WTC11 (cell line): Measurements from ENCODE around the gene ASIP. TPM values are rescaled to one million over a fixed set of nuclear protein-coding genes. Genes with fewer than 3 reads are reported as not detected.

ENCODE experiments used
- ATAC-seq: fragments of 200-7000 bp; cut with Tn5 transposase; 2 replicates; pipeline ENCODE4 v1.10.0; 2021; ENCODE audit warnings: mild to moderate bottlenecking, moderate library complexity
- CTCF ChIA-PET: fragments of 300-600 bp; sonication (Branson Sonifier 250); formaldehyde crosslinking; loops from one replicate; lab custom pipeline; 2021; ENCODE audit warnings: antibody characterized with exemption; lab: Charles Lee
- POLR2A ChIA-PET: fragments of 350-600 bp; sonication (Branson Sonifier 250); formaldehyde crosslinking; loops from one replicate; lab custom pipeline; 2021; ENCODE audit warnings: antibody characterized with exemption; lab: Charles Lee
- DNase-seq: peaks from one replicate; pipeline ENCODE4 v3.0.0; 2021; ENCODE audit warnings: low spot score
- H3K27ac Mint-ChIP-seq: 2 replicates; pipeline ENCODE4 v1.8.0; 2021; ENCODE audit warnings: mixed read lengths
- H3K27me3 Mint-ChIP-seq: 2 replicates; pipeline ENCODE4 v1.8.0; 2021; ENCODE audit warnings: low read depth, mild to moderate bottlenecking, moderate library complexity, mixed read lengths
- H3K36me3 Mint-ChIP-seq: 2 replicates; pipeline ENCODE4 v1.8.0; 2021; ENCODE audit warnings: mixed read lengths
- H3K4me1 Mint-ChIP-seq: 2 replicates; pipeline ENCODE4 v1.8.0; 2022; ENCODE audit warnings: mixed read lengths
- H3K4me3 Mint-ChIP-seq: 2 replicates; pipeline ENCODE4 v1.8.0; 2021; ENCODE audit warnings: mild to moderate bottlenecking, moderate library complexity, mixed read lengths
- H3K9me3 Mint-ChIP-seq: 2 replicates; pipeline ENCODE4 v1.8.0; 2021; ENCODE audit warnings: mixed read lengths
- ATF3 ChIP-seq: sonication (generic); formaldehyde crosslinking; conservative IDR thresholded peaks from 2 replicates; pipeline ENCODE4 v1.8.1; 2022; ENCODE audit warnings: mild to moderate bottlenecking, missing genetic modification reagents
- CBFB ChIP-seq: sonication (generic); formaldehyde crosslinking; IDR thresholded peaks from 2 replicates; pipeline ENCODE4 v1.8.1; 2022; ENCODE audit warnings: mild to moderate bottlenecking, low read depth, missing genetic modification reagents
- CREM ChIP-seq: sonication (generic); formaldehyde crosslinking; IDR thresholded peaks from 2 replicates; pipeline ENCODE4 v1.8.1; 2022; ENCODE audit warnings: mild to moderate bottlenecking, missing genetic modification reagents, moderate library complexity
- ERG ChIP-seq: fragments of 250-450 bp; sonication (Bioruptor Pico); IDR thresholded peaks from 2 replicates; pipeline ENCODE4 v1.8.0; 2021; ENCODE audit warnings: mild to moderate bottlenecking
- ESRRA ChIP-seq: sonication (generic); formaldehyde crosslinking; IDR thresholded peaks from 2 replicates; pipeline ENCODE4 v1.8.1; 2022; ENCODE audit warnings: mild to moderate bottlenecking, missing genetic modification reagents, borderline replicate concordance
- ETV6 ChIP-seq: sonication (generic); formaldehyde crosslinking; IDR thresholded peaks from 2 replicates; pipeline ENCODE4 v1.8.1; 2022; ENCODE audit warnings: mild to moderate bottlenecking, missing genetic modification reagents
- FOXK1 ChIP-seq: sonication (generic); formaldehyde crosslinking; IDR thresholded peaks from 2 replicates; pipeline ENCODE4 v1.8.0; 2022; ENCODE audit warnings: mild to moderate bottlenecking, moderate library complexity, missing genetic modification reagents
- FOXP4 ChIP-seq: sonication (generic); formaldehyde crosslinking; IDR thresholded peaks from 2 replicates; pipeline ENCODE4 v1.8.0; 2022; ENCODE audit warnings: mild to moderate bottlenecking, missing genetic modification reagents
- GRHL2 ChIP-seq: fragments of 250-450 bp; sonication (Bioruptor Pico); IDR thresholded peaks from 2 replicates; pipeline ENCODE4 v1.8.0; 2022; ENCODE audit warnings: mild to moderate bottlenecking, moderate library complexity; ENCODE audit not compliant: insufficient replicate concordance, severe bottlenecking
- MYBL2 ChIP-seq: sonication (generic); formaldehyde crosslinking; IDR thresholded peaks from 2 replicates; pipeline ENCODE4 v1.8.1; 2023; ENCODE audit warnings: mild to moderate bottlenecking, moderate library complexity, missing genetic modification reagents
- PRDM15 ChIP-seq: sonication (generic); formaldehyde crosslinking; IDR thresholded peaks from 2 replicates; pipeline ENCODE4 v1.8.0; 2022; ENCODE audit warnings: missing genetic modification reagents
- RELA ChIP-seq: sonication (generic); formaldehyde crosslinking; IDR thresholded peaks from 2 replicates; pipeline ENCODE4 v1.8.1; 2022; ENCODE audit warnings: missing genetic modification reagents, mild to moderate bottlenecking, borderline replicate concordance
- SMAD4 ChIP-seq: sonication (generic); formaldehyde crosslinking; IDR thresholded peaks from 2 replicates; pipeline ENCODE4 v1.8.0; 2022; ENCODE audit warnings: mild to moderate bottlenecking, missing genetic modification reagents
- TEAD1 ChIP-seq: sonication (generic); formaldehyde crosslinking; IDR thresholded peaks from 2 replicates; pipeline ENCODE4 v1.8.0; 2022; ENCODE audit warnings: mild to moderate bottlenecking, missing genetic modification reagents
- TP53 ChIP-seq: sonication (generic); formaldehyde crosslinking; IDR thresholded peaks from 2 replicates; pipeline ENCODE4 v1.8.1; 2023; ENCODE audit warnings: mild to moderate bottlenecking, missing genetic modification reagents
- ZNF219 ChIP-seq: sonication (generic); formaldehyde crosslinking; IDR thresholded peaks from 2 replicates; pipeline ENCODE4 v1.8.0; 2023; ENCODE audit warnings: missing genetic modification reagents, mild to moderate bottlenecking, borderline replicate concordance
- ZNF263 ChIP-seq: sonication (generic); formaldehyde crosslinking; IDR thresholded peaks from 2 replicates; pipeline ENCODE4 v1.8.1; 2022; ENCODE audit warnings: low read depth, mild to moderate bottlenecking, moderate library complexity, missing genetic modification reagents
- ZNF317 ChIP-seq: sonication (generic); formaldehyde crosslinking; IDR thresholded peaks from 2 replicates; pipeline ENCODE4 v1.8.1; 2023; ENCODE audit warnings: low read depth, mild to moderate bottlenecking, moderate library complexity, missing genetic modification reagents, borderline replicate concordance
- ZNF423 ChIP-seq: fragments of 250-450 bp; sonication (Bioruptor Pico); IDR thresholded peaks from 2 replicates; pipeline ENCODE4 v2.1.2; 2022; ENCODE audit warnings: mild to moderate bottlenecking, moderate library complexity
- ZNF532 ChIP-seq: fragments of 250-450 bp; sonication (Bioruptor Pico); IDR thresholded peaks from 2 replicates; pipeline ENCODE4 v1.9.0; 2021; ENCODE audit warnings: mild to moderate bottlenecking, borderline replicate concordance
- total RNA-seq: library from RNA; stranded (reverse); gene quantifications from 3 replicates; pipeline ENCODE4 v1.2.3, GENCODE V29; 2021
- TF ChIP-seq, protein P1 (sequence below): sonication (generic); formaldehyde crosslinking; IDR thresholded peaks from 2 replicates; pipeline ENCODE4 v1.8.0; 2022; ENCODE audit warnings: mild to moderate bottlenecking, missing genetic modification reagents
- TF ChIP-seq, protein P2 (sequence below): sonication (generic); formaldehyde crosslinking; IDR thresholded peaks from 2 replicates; pipeline ENCODE4 v1.8.0; 2022; ENCODE audit warnings: mild to moderate bottlenecking, missing genetic modification reagents
- TF ChIP-seq, protein P3 (sequence below): fragments of 250-450 bp; sonication (Bioruptor Pico); IDR thresholded peaks from 2 replicates; pipeline ENCODE4 v2.1.2; 2022; ENCODE audit warnings: mild to moderate bottlenecking, moderate library complexity

Gene ASIP
- total RNA-seq, 1 experiment from 2014 or later, result not detected

DNA sequence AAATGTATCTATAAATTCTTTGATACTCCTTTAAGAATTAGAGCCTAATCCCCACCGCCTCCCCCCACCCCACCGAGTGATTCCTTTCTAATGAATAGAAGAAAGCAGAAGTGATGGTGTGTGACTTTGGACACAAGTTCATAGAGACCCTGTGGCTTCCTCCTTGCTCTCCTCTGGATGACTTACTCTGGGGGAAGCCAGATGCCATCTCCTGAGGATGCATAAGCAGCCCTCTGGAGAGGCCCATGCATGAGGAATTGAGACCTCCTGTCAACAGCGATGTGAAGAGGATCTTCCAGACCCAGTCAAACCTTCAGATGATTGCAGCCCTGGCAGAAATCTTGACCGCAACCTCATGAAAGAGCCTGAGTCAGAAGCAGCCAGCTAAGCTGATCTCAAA is 40.8 kb downstream of the ASIP start (continued):
- TF ChIP-seq FOXK1 (CRISPR knock-in tag) (no peak), CREM (no peak), MYBL2 (CRISPR knock-in tag) (no peak), ZNF219 (CRISPR knock-in tag) (no peak), ESRRA (CRISPR knock-in tag) (no peak), ZNF532 (CRISPR knock-in tag) (no peak), FOXP4 (CRISPR knock-in tag) (no peak), TEAD1 (CRISPR knock-in tag) (no peak), RELA (CRISPR knock-in tag) (no peak), ATF3 (CRISPR knock-in tag) (no peak)
- TF ChIP-seq, protein P1, sequence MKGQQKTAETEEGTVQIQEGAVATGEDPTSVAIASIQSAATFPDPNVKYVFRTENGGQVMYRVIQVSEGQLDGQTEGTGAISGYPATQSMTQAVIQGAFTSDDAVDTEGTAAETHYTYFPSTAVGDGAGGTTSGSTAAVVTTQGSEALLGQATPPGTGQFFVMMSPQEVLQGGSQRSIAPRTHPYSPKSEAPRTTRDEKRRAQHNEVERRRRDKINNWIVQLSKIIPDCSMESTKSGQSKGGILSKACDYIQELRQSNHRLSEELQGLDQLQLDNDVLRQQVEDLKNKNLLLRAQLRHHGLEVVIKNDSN (CRISPR knock-in tag), result no peak

GRCh38 chr20:34283844-34284243 is 42.6 kb downstream of the ASIP start:
- CTCF ChIA-PET, result no interaction called here
- no peaks in the 10 kb centered on the region for H3K9me3 Mint-ChIP-seq
- ATAC-seq (no peak), DNase-seq (no peak)
- H3K36me3 Mint-ChIP-seq, result peaks cover 84% of the 10 kb centered on the region
- H3K4me3 Mint-ChIP-seq, result no peak overlapping the region
- H3K4me1 Mint-ChIP-seq, result no peaks in the 10 kb centered on the region
- no peak overlapping the region for H3K27ac Mint-ChIP-seq
- no peak for TF ChIP-seq ZNF423 (CRISPR knock-in tag)
- no peak for TF ChIP-seq ESRRA (CRISPR knock-in tag)
- TF ChIP-seq, protein P2, sequence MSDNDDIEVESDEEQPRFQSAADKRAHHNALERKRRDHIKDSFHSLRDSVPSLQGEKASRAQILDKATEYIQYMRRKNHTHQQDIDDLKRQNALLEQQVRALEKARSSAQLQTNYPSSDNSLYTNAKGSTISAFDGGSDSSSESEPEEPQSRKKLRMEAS (CRISPR knock-in tag), result no peak
- TF ChIP-seq, protein P3, sequence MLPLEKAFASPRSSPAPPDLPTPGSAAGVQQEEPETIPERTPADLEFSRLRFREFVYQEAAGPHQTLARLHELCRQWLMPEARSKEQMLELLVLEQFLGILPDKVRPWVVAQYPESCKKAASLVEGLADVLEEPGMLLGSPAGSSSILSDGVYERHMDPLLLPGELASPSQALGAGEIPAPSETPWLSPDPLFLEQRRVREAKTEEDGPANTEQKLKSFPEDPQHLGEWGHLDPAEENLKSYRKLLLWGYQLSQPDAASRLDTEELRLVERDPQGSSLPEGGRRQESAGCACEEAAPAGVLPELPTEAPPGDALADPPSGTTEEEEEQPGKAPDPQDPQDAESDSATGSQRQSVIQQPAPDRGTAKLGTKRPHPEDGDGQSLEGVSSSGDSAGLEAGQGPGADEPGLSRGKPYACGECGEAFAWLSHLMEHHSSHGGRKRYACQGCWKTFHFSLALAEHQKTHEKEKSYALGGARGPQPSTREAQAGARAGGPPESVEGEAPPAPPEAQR (CRISPR knock-in tag), result no peak
- TF ChIP-seq TP53 (CRISPR knock-in tag), result no peak
- no peak for TF ChIP-seq GRHL2 (CRISPR knock-in tag)
- TF ChIP-seq MYBL2 (CRISPR knock-in tag), result no peak
- TF ChIP-seq TEAD1 (CRISPR knock-in tag), result no peak
- TF ChIP-seq PRDM15, result no peak
- TF ChIP-seq SMAD4 (CRISPR knock-in tag), result no peak
- no peak for TF ChIP-seq ZNF317
- TF ChIP-seq ZNF263 (CRISPR knock-in tag), result no peak
- TF ChIP-seq ETV6, result no peak
- no peak for TF ChIP-seq ERG (CRISPR knock-in tag)
- TF ChIP-seq CBFB (CRISPR knock-in tag), result no peak
- POLR2A ChIA-PET, result interaction anchor here (0.7 kb wide), 1 partner anchor 388 kb away, joined by 3 read pairs; no protein-coding TSS in a partner anchor
- no peaks in the 10 kb centered on the region for H3K27me3 Mint-ChIP-seq
